Measurements from ENCODE around the gene MPP3.
"Not testable (repeated sequence)": the region's sequence is repeated elsewhere in the genome, so short reads cannot be mapped to it uniquely, and the experiment has no call there.

MPP3 gene

DNA sequence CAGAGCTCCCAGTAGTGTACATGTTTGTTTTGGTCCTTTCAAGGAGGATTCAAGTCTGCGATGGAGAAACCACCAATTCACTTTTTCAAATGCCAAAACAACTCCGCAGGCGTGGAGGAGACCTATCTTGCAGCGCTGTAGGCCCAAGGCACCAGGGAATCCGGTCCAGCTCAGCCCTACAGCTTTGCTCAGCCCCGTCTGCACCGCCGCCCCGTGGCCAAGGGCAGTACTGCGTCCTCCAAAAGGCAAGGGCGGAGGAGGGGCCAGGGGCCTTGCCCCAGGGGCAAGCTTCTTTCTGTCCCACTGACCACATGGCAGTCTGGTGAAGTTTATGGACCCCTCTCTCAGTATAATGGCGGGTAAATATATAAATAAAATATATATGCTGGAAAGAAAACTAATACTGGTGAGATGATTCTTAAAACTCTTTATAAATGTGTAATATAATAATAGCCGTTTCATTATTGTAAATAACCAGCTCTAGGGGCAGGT, 13.3 kb upstream of the MPP3 start:
- Histone ChIP-seq H4K20me1 (ENCODE audit: insufficient read depth, low read length) (no peaks in the 10 kb centered on the region), H3K9me3 (ENCODE audit: insufficient read depth, low read length) (no peaks in the 10 kb centered on the region), H3K36me3 (replicated peaks; ENCODE audit: low read depth, low read length) (no peaks in the 10 kb centered on the region), H3K27me3 (ENCODE audit: low read depth, low read length) (peaks cover 3% of the 10 kb centered on the region; the same call in 1 of the 2 replicates), H3K27ac (ENCODE audit: low read length) (no peak overlapping the region), H3K79me2 (ENCODE audit: low read length) (no peaks in the 10 kb centered on the region), H3K4me2 (ENCODE audit: low read length) (0 out of 2 replicates have a peak overlapping the region, but pooled peaks have one; percentile 13), H3K4me1 (ENCODE audit: low read length) (peaks cover 5% of the 10 kb centered on the region; the same call in 1 of the 2 replicates), H2AFZ (ENCODE audit: low read depth, low read length) (peak overlapping the region; percentile 72), H3K4me3 (ENCODE audit: low read length) (no peak overlapping the region), H3K9ac (ENCODE audit: low read length) (no peak overlapping the region)
- TF ChIP-seq EZH2phosphoT487 (IDR thresholded peaks at IDR 0.05; ENCODE audit: low read depth) = no peak
- TF ChIP-seq, protein P1, sequence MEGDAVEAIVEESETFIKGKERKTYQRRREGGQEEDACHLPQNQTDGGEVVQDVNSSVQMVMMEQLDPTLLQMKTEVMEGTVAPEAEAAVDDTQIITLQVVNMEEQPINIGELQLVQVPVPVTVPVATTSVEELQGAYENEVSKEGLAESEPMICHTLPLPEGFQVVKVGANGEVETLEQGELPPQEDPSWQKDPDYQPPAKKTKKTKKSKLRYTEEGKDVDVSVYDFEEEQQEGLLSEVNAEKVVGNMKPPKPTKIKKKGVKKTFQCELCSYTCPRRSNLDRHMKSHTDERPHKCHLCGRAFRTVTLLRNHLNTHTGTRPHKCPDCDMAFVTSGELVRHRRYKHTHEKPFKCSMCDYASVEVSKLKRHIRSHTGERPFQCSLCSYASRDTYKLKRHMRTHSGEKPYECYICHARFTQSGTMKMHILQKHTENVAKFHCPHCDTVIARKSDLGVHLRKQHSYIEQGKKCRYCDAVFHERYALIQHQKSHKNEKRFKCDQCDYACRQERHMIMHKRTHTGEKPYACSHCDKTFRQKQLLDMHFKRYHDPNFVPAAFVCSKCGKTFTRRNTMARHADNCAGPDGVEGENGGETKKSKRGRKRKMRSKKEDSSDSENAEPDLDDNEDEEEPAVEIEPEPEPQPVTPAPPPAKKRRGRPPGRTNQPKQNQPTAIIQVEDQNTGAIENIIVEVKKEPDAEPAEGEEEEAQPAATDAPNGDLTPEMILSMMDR (IDR thresholded peaks at IDR 0.05; ENCODE audit: low read depth, low read length) = peak; percentile 81

DNA sequence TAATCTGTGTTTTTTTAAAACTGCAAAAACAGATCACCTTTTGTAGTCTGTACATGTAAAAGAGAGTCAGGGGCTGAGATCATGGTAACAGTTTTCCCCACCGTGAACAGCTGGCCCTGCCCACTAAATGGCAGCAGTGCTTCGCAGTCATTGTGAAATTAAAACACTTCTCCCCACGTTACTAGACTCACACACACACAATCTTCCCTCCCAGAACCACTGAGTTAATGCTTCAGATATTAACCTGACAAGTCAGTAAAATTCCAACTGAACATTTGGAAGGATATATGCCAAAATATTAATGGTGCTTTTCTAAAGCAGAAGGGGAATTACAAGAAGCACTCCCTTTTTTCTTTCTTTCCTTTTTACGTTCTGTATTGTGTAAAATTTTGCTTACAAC, 12.8 kb upstream of the MPP3 start:
- H3K4me2 ChIP-seq (ENCODE audit: low read length) = 0 out of 2 replicates have a peak overlapping the region, but pooled peaks have one; percentile 13

DNA sequence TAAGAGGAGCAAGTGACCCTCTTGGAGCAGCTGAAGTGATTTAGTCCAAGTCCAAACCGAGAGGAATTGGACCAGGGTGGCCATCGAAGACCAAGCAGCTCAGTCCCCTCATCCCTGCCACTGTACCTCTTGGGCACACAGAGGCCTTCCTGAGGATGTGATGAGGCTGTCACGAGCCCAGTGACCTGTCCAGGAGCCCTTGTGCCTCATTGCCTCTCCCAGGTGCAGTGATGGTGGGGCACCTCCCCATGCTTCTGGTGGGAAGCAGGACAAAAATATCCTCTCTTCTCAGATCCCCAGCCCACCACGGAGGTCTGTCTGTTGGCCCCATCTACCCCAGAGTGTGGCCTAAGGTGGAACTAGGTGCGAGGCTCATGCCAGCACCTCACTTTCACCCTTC, 11.3 kb upstream of the MPP3 start:
- no peaks in the 10 kb centered on the region for H3K9me3 ChIP-seq (ENCODE audit: insufficient read depth, low read length)
- H3K36me3 ChIP-seq (replicated peaks; ENCODE audit: low read depth, low read length) = no peaks in the 10 kb centered on the region
- H4K20me1 ChIP-seq (ENCODE audit: insufficient read depth, low read length) = no peaks in the 10 kb centered on the region
- peaks cover 19% of the 10 kb centered on the region; the same call in 1 of the 2 replicates for H3K27me3 ChIP-seq (ENCODE audit: low read depth, low read length)
- no peak overlapping the region for H3K4me3 ChIP-seq (ENCODE audit: low read length)
- TF ChIP-seq, protein P1 (IDR thresholded peaks at IDR 0.05; ENCODE audit: low read depth, low read length) = no peak
- no peak for TF ChIP-seq EZH2phosphoT487 (IDR thresholded peaks at IDR 0.05; ENCODE audit: low read depth)
- no peak overlapping the region for H3K4me2 ChIP-seq (ENCODE audit: low read length)
- no peak overlapping the region for H2AFZ ChIP-seq (ENCODE audit: low read depth, low read length)
- H3K79me2 ChIP-seq (ENCODE audit: low read length) = no peaks in the 10 kb centered on the region
- peaks cover 5% of the 10 kb centered on the region; the same call in 1 of the 2 replicates for H3K4me1 ChIP-seq (ENCODE audit: low read length)
- H3K9ac ChIP-seq (ENCODE audit: low read length) = no peak overlapping the region
- no peak overlapping the region for H3K27ac ChIP-seq (ENCODE audit: low read length)

More for the DNA sequence above, 12.8 kb upstream of the MPP3 start:
- TF ChIP-seq, protein P1 (IDR thresholded peaks at IDR 0.05; ENCODE audit: low read depth, low read length) = no peak
- TF ChIP-seq EZH2phosphoT487 (IDR thresholded peaks at IDR 0.05; ENCODE audit: low read depth) = no peak
- H3K4me1 ChIP-seq (ENCODE audit: low read length) = peaks cover 5% of the 10 kb centered on the region; the same call in 1 of the 2 replicates
- no peaks in the 10 kb centered on the region for H3K9me3 ChIP-seq (ENCODE audit: insufficient read depth, low read length)
- H3K36me3 ChIP-seq (replicated peaks; ENCODE audit: low read depth, low read length) = no peaks in the 10 kb centered on the region
- H4K20me1 ChIP-seq (ENCODE audit: insufficient read depth, low read length) = no peaks in the 10 kb centered on the region
- H3K9ac ChIP-seq (ENCODE audit: low read length) = no peak overlapping the region
- H2AFZ ChIP-seq (ENCODE audit: low read depth, low read length) = peak overlapping the region; percentile 66; the same call in 1 of the 2 replicates
- H3K27me3 ChIP-seq (ENCODE audit: low read depth, low read length) = peaks cover 6% of the 10 kb centered on the region; the same call in 1 of the 2 replicates
- H3K79me2 ChIP-seq (ENCODE audit: low read length) = no peaks in the 10 kb centered on the region
- no peak overlapping the region for H3K27ac ChIP-seq (ENCODE audit: low read length)
- H3K4me3 ChIP-seq (ENCODE audit: low read length) = no peak overlapping the region

DNA sequence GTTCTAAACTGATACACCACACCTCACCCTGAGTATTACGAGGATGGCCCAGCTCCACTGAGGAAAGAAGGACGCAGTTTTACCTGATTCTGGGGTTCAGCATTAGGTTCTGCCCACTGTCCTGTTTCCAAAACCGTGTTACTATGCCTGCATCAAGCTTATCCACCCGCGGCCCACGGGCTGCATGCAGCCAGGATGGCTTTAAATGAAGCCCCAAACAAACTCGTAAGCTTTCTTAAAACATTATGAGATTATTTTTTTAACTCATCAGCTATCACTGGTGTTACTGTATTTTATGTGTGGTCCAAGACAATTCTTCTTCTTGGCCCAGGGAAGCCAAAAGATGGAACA, 10.0 kb upstream of the MPP3 start:
- no peaks in the 10 kb centered on the region for H4K20me1 ChIP-seq (ENCODE audit: insufficient read depth, low read length)
- H2AFZ ChIP-seq (ENCODE audit: low read depth, low read length) = no peak overlapping the region
- no peak for TF ChIP-seq EZH2phosphoT487 (IDR thresholded peaks at IDR 0.05; ENCODE audit: low read depth)
- TF ChIP-seq, protein P1 (IDR thresholded peaks at IDR 0.05; ENCODE audit: low read depth, low read length) = no peak
- no peak overlapping the region for H3K4me2 ChIP-seq (ENCODE audit: low read length)
- peaks cover 19% of the 10 kb centered on the region; the same call in 1 of the 2 replicates for H3K27me3 ChIP-seq (ENCODE audit: low read depth, low read length)
- no peak overlapping the region for H3K4me3 ChIP-seq (ENCODE audit: low read length)
- peaks cover 5% of the 10 kb centered on the region; the same call in 1 of the 2 replicates for H3K4me1 ChIP-seq (ENCODE audit: low read length)
- H3K27ac ChIP-seq (ENCODE audit: low read length) = no peak overlapping the region
- no peaks in the 10 kb centered on the region for H3K79me2 ChIP-seq (ENCODE audit: low read length)
- no peak overlapping the region for H3K9ac ChIP-seq (ENCODE audit: low read length)
- no peaks in the 10 kb centered on the region for H3K36me3 ChIP-seq (replicated peaks; ENCODE audit: low read depth, low read length)
- H3K9me3 ChIP-seq (ENCODE audit: insufficient read depth, low read length) = no peaks in the 10 kb centered on the region

DNA sequence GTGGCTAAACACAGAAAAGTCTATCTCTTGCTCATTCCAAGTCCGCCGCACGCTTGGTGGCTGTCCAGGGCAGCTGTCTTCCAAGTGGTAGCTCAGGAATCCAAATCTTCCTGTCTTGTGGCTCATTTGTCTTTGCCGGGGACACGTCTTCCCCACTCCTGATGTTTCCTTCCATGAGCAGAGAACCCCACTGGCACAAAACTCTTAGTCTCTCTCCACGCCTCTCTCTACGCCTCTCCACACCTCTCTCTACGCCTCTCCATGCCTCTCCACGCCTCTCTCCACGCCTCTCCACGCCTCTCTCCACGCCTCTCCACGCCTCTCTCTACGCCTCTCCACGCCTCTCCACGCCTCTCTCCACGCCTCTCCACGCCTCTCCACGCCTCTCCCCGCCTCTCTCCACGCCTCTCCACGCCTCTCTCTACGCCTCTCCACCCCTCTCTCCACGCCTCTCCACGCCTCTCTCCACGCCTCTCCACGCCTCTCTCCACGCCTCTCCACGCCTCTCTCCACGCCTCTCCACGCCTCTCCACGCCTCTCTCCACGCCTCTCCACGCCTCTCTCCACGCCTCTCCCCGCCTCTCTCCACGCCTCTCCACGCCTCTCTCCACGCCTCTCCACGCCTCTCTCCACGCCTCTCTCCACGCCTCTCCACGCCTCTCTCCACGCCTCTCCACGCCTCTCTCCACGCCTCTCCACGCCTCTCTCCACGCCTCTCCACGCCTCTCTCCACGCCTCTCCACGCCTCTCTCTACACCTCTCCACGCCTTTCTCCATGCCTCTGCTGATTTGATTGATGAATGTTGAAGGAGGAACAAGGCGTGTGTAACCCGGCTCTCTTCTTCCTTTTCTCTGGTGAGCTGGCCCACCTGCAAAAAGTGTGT, 9.4 kb upstream of the MPP3 start:
- not testable (repeated sequence) for H3K79me2 ChIP-seq (ENCODE audit: low read length); H3K9ac ChIP-seq (ENCODE audit: low read length); H3K4me3 ChIP-seq (ENCODE audit: low read length); H3K27ac ChIP-seq (ENCODE audit: low read length); H3K4me1 ChIP-seq (ENCODE audit: low read length); H4K20me1 ChIP-seq (ENCODE audit: insufficient read depth, low read length); H3K9me3 ChIP-seq (ENCODE audit: insufficient read depth, low read length); H3K4me2 ChIP-seq (ENCODE audit: low read length); H2AFZ ChIP-seq (ENCODE audit: low read depth, low read length); H3K36me3 ChIP-seq (replicated peaks; ENCODE audit: low read depth, low read length)
- peaks cover 19% of the 10 kb centered on the region; the same call in 1 of the 2 replicates for H3K27me3 ChIP-seq (ENCODE audit: low read depth, low read length)
